ENCODE measurements around the gene TMEM119. TPM values are rescaled to one million over a fixed set of nuclear protein-coding genes. Genes with fewer than 3 reads are reported as not detected.

TMEM119 gene
- total RNA-seq: 0.54 TPM
- long read RNA-seq, partial matches to known transcripts: 0 of 6 reads
- long read RNA-seq, other reads (novel, unspliced or antisense): 0 of 6 reads

DNA sequence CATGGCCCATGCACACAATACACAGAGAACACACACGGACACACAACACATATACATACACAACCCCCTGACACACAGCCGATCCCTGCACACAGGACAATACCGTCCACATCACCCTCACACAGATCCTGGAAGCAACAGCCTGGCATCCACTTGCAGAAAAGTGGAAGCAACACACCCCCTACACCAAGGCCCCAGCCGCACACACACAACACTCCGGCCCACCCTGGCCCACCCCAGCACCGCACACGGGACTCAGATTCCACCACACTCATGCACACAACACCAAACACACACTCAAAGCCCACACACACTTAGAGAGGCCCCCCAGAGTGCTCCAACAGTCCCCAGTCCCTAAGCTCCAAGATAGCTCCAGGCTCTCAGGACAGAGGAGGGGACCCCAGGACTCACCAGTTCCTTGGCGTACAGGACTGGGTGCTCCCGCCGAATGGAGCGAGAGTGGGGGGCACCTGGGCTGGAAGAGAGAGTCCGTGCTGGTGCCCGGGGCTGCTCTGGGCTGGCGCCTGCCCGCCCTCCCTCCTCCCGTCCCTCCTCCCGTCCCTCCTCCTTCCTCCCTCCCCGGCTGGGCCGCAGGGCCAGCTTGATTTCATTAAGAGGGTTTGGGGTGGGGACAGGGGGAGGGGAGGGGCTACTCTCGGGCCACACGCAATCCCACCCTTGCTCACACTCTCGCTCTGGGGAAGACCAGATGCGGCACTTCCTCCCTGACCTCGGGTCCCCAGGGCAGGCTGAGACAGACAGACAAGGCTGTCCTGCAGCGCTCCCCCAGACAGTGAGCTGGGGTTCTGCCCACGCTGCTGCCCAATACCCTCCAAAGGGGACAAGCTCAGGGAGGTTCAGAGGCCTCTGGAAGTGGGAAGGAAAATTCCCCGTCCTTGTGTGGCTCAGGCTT lies at the start of gene TMEM119:
Gene TMEM119 (minus strand): TSS at position 526 of the 913 bp plus-strand sequence. CDS start 5,701 bp downstream, outside the sequence.
- intact Hi-C loops (cut with DNase I): no loop called here
- peak; percentile 66 for ATAC-seq (ENCODE audit: poor library complexity)
- DNase-seq: peak; percentile 65

GRCh38 chr12:108646600-108647579 lies 49.0 kb upstream of the TMEM119 start:
- DNase-seq (no peak), ATAC-seq (ENCODE audit: poor library complexity) (no peak)
- intact Hi-C loops (cut with DNase I): loop anchor here (10.0 kb wide), 2 partner anchors 308 to 438 kb away; no protein-coding TSS in a partner anchor

GRCh38 chr12:108645686-108646599 lies 48.1 kb upstream of the TMEM119 start:
- intact Hi-C loops (cut with DNase I): loop anchor here (10.0 kb wide), 2 partner anchors 309 to 439 kb away; no protein-coding TSS in a partner anchor
- ATAC-seq (ENCODE audit: poor library complexity) (no peak), DNase-seq (no peak)

- ATAC-seq (ENCODE audit: poor library complexity): no peak
- intact Hi-C loops (cut with DNase I): loop anchor here (10.0 kb wide), 2 partner anchors 310 to 440 kb away; no protein-coding TSS in a partner anchor
- DNase-seq: no peak
These were observed 46.9 kb upstream of the TMEM119 start for GRCh38 chr12:108644811-108645120.

DNA sequence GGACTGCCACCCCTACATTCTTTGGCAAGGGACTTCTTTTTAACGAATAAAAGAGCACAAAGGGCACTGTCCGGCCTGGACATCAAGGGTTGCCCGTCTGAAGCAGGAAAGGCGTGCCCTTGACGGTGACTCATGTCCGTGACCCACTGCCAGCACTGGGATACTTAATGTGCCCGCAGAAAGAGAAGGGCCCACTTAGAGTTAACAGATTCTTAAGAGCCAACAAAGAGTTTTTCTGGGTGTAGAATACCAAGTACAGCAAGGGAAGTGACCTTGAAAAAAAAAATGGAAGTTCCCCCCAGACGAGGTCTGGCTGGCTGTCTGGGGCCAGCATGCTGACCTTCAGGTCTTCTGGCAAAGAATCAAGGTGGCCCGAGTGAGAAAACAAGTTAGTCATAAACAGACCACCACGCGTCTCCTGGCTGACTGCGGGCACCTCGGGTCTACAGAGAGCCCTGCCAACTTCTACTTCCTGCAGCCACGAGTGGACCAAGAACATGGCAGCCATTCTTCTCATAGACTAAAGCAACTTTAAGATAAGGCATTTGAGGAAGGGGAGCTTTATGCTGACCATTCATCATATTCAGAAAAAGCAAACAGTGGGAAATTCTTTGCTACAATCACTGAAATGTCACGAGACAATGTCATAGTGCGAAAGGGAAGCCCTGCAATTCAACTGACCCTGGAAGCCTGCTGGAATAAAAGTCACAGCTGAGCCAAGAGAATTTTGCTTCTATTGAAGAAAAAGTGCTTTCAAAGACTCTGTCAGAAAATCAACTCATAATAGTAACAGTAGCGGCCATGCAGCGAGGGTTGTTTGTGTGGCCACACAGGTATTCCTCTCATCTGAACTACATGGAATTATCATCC lies 46.3 kb upstream of the TMEM119 start:
- peak; percentile 61 for ATAC-seq (ENCODE audit: poor library complexity)
- DNase-seq: no peak
- intact Hi-C loops (cut with DNase I): loop anchor here (10.0 kb wide), 2 partner anchors 311 to 441 kb away; no protein-coding TSS in a partner anchor

- intact Hi-C loops (cut with DNase I): loop anchor here (10.0 kb wide), 2 partner anchors 312 to 442 kb away; no protein-coding TSS in a partner anchor
- DNase-seq: no peak
- ATAC-seq (ENCODE audit: poor library complexity): no peak
These were observed 45.2 kb upstream of the TMEM119 start for GRCh38 chr12:108642899-108643654.

GRCh38 chr12:108642269-108642870 lies 44.5 kb upstream of the TMEM119 start:
- DNase-seq (no peak), ATAC-seq (ENCODE audit: poor library complexity) (no peak)
- intact Hi-C loops (cut with DNase I): loop anchor here (10.0 kb wide), 2 partner anchors 312 to 442 kb away; no protein-coding TSS in a partner anchor

- DNase-seq (no peak), ATAC-seq (ENCODE audit: poor library complexity) (peak; percentile 14)
- intact Hi-C loops (cut with DNase I): loop anchor here (10.0 kb wide), 2 partner anchors 313 to 443 kb away; no protein-coding TSS in a partner anchor
These were observed 43.8 kb upstream of the TMEM119 start for GRCh38 chr12:108641446-108642268.

DNA sequence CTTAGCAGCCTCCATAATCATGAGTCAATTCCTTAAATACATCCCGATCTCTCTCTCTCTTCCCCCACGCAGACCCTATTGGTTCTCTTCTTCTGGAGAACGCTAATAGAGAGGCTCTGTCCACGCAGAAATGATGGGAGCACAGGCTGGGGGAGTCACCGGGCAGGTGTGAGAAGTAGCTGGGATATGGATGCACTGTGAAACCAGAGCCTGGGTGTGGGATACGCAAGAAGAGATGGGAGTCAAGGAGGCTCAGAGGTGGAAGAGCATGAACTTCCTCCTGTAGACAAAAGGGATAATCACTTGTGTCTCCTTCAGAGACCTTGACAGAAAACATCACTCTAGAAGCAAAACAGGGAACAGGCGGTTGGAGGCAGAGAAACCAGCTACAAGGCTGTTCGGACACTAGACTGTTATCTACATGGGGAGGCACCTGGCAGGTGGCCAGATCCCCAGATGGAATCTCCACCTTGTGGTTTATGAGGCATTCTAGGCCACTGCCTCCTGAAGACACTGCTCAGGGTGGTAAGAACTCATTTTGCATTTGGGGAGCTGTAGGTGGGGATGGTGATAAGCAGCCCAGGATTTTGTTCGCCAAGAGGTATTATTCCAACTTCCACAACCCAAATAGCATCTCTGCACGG lies 43.0 kb upstream of the TMEM119 start:
- ATAC-seq (ENCODE audit: poor library complexity) (peak; percentile 5), DNase-seq (no peak)
- intact Hi-C loops (cut with DNase I): loop anchor here (10.0 kb wide), 2 partner anchors 314 to 444 kb away; no protein-coding TSS in a partner anchor

DNA sequence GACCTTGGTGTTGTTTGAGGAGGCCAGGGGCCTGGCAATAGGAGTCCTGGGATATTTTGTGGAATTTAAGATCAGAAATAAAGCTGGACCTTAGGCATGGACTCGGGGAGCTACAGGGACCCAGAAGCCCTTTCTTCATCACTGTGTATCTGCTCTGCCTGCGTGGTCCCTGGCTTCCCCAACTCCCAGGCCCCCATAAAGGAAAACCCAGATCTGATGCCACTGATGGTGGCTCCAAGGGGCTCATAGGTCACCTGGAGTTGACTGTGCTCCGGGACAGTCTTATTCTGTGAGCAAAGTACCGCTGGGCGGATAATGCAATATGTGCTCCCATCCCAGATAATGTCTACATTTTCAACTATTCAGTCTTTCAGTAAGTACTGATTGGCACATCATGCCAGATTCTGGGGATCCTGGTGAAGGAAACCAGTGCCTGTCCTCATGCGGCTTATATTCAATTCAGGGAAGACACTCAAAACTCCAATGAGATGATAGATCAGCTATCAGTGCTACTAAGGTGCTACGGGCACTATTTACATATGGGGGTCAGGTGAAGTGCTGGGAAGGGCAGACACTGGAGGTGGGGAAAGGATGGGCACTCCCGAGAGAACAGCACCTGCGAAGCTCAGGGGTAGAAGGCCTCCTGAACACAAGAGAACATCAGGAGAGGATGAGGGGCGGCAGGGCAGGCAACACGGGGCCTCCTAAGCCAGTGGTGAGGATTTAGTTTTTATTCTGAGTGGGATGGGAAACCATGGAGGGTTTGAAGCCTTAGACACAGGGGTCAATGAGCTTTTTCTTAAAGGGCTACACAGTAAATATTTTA lies 41.3 kb upstream of the TMEM119 start:
- ATAC-seq (ENCODE audit: poor library complexity) (no peak), DNase-seq (no peak)
- intact Hi-C loops (cut with DNase I): no loop called here

DNA sequence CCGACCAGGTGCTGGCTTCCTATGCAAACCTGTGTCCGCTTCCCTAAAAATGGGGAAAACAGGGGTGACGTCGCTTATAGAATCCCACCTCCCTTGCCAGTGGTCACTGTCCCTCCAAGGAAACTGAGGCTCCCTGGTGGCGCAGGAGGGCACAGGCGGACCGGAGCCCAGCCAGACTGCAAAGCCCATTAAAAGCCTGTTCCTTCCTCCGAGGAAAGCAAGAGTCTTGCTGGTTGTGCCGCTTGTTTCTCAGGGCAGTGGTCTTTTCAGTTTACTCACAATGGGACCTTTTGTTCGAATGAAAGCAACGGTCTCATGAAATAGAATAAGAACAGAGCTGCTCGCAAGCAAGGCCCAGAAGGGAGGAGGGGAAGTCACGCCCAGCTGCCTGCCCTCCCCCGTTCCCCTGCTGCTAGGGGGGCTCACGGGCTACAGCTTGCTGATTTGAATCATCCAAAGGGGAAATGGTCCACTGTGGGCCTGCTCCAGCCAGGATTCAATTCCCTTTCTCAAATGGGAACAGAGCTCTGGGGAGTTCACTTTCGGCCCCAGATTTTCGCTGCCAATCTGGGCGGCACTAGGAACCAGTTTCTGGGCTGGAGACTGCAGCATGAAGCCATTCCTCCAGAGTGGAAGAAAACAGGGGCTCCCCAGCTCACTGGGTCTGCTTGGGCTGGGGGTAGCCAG lies 40.4 kb upstream of the TMEM119 start:
- intact Hi-C loops (cut with DNase I): no loop called here
- DNase-seq: no peak

DNA sequence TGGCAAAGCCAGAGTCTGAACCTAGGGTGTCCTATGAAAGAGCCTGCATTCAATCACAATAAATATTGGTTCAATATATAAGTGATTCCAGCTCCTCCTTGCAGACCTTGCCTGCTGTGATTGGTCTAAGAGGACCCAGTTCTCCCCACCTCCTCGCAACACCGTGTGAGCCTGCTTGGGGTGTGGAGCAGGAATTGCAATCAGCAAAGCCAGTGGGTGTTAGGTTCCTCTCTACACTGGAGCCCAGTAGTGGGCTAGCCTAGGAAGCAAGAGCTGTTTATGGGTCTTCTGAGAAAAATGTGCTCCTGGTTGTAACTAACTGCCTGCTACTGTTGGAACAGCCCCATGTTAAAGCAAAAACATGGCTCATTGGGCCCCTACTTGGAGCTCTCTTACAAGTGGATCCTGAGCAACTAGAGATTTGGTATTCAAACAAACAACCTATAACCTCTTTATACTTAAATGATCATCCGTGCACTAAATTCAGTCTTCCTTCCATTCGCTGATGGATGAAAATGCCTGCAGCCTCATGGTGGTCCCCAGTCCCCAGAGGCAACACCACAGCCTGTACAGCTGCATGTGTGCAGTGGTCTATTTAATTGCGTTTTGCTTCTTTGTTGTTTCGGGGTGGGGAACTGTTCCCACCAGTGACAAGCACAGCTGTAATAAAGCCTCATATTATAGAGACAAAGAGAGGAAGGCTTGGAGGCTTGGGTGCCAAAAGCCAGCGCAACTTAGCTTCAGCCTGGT lies 39.5 kb upstream of the TMEM119 start:
- ATAC-seq (ENCODE audit: poor library complexity) (no peak), DNase-seq (no peak)
- intact Hi-C loops (cut with DNase I): no loop called here

More for the DNA sequence above, 40.4 kb upstream of the TMEM119 start:
- ATAC-seq (ENCODE audit: poor library complexity): no peak
